ENCODE results near the gene CRYBA4. TPM values are rescaled to one million over a fixed set of nuclear protein-coding genes. Genes with fewer than 3 reads are reported as not detected.

CRYBA4 gene
- total and polyA plus RNA-seq, 7 donors: not detected

GRCh38 chr22:26672590-26673468 lies 51.1 kb downstream of the CRYBA4 start:
- Histone ChIP-seq H3K4me3 (peak overlapping the region; percentile 95), H3K27ac (peak overlapping the region; percentile 99), H3K36me3 (ENCODE audit: insufficient read depth in 1 of 2, low read depth in 1 of 2) (no peaks in the 10 kb centered on the region), H3K27me3 (ENCODE audit: insufficient read depth in 3 of 3, low read length in 2 of 3) (peaks cover 0 to 2% (median 0%) of the 10 kb centered on the region in 3 donors), H3K4me1 (peaks cover 17% of the 10 kb centered on the region), H3K9me3 (no peaks in the 10 kb centered on the region)
- peak; percentile 47 for TF ChIP-seq CTCF (IDR thresholded peaks at IDR 0.05)
- 0 to 1% (median 1%) methylated on average over 36 of the region's 36 CpGs for WGBS, 3 donors
- ATAC-seq (peak; percentile 94 to 96 (median 95)), DNase-seq (peak; percentile 92 to 95)
- intact Hi-C loops (cut with DNase I): loop anchor here in 1 of 2 donors (10.0 kb wide), 1 partner anchor 1132 kb away; the partner anchor contains the start of gene MN1

- intact Hi-C loops (cut with DNase I): loop anchor here in 1 of 2 donors (10.0 kb wide), 1 partner anchor 1131 kb away; the partner anchor contains the start of gene MN1
- no peak for TF ChIP-seq CTCF (IDR thresholded peaks at IDR 0.05)
- WGBS, 3 donors: 26 to 42% (median 32%) methylated on average over 4 of the region's 4 CpGs
- ATAC-seq: no peak
- H3K36me3 ChIP-seq (ENCODE audit: insufficient read depth in 1 of 2, low read depth in 1 of 2): no peaks in the 10 kb centered on the region
- no peaks in the 10 kb centered on the region for H3K9me3 ChIP-seq
- no peak for DNase-seq
- peak overlapping the region; percentile 95 for H3K4me3 ChIP-seq
- peaks cover 18% of the 10 kb centered on the region for H3K4me1 ChIP-seq
- peak overlapping the region; percentile 99 for H3K27ac ChIP-seq
- H3K27me3 ChIP-seq (ENCODE audit: insufficient read depth in 3 of 3, low read length in 2 of 3): no peaks in the 10 kb centered on the region
These were observed 51.7 kb downstream of the CRYBA4 start for GRCh38 chr22:26673486-26673885.

GRCh38 chr22:26674211-26675190 lies 52.7 kb downstream of the CRYBA4 start:
- H3K27me3 ChIP-seq (ENCODE audit: insufficient read depth in 3 of 3, low read length in 2 of 3): no peaks in the 10 kb centered on the region
- H3K4me3 ChIP-seq: peak overlapping the region; percentile 95
- no peak overlapping the region for H3K27ac ChIP-seq
- no peak for ATAC-seq
- TF ChIP-seq CTCF (IDR thresholded peaks at IDR 0.05): no peak
- no peaks in the 10 kb centered on the region for H3K36me3 ChIP-seq (ENCODE audit: insufficient read depth in 1 of 2, low read depth in 1 of 2)
- intact Hi-C loops (cut with DNase I): loop anchor here in 1 of 2 donors (5.0 to 10.0 kb wide), 2 partner anchors 1130 to 1338 kb away; partner anchors contain the start of gene MN1
- no peaks in the 10 kb centered on the region for H3K9me3 ChIP-seq
- WGBS, 3 donors: 81 to 85% (median 82%) methylated on average over 9 of the region's 9 CpGs
- no peak for DNase-seq
- H3K4me1 ChIP-seq: peaks cover 22% of the 10 kb centered on the region

GRCh38 chr22:26675687-26676268 lies 54.0 kb downstream of the CRYBA4 start:
- Histone ChIP-seq H3K36me3 (ENCODE audit: insufficient read depth in 1 of 2, low read depth in 1 of 2) (peaks cover 0 to 6% of the 10 kb centered on the region in 2 donors), H3K9me3 (no peaks in the 10 kb centered on the region), H3K27ac (no peak overlapping the region), H3K27me3 (ENCODE audit: insufficient read depth in 3 of 3, low read length in 2 of 3) (no peaks in the 10 kb centered on the region), H3K4me1 (peaks cover 22% of the 10 kb centered on the region), H3K4me3 (no peak overlapping the region)
- WGBS, 3 donors: 85 to 89% (median 86%) methylated on average over 4 of the region's 4 CpGs
- intact Hi-C loops (cut with DNase I): loop anchor here in 1 of 2 donors (5.0 to 10.0 kb wide), 2 partner anchors 1129 to 1337 kb away; partner anchors contain the start of gene MN1
- no peak for DNase-seq
- TF ChIP-seq CTCF (IDR thresholded peaks at IDR 0.05): no peak
- no peak for ATAC-seq

All from psoas muscle (tissue), 8 donors.